H54 (cell line): Measurements from ENCODE around the gene IFNA14.
A peak's percentile ranks its signal among the peaks of the same experiment; 100 is the strongest.
"Not testable (repeated sequence)": the region's sequence is repeated elsewhere in the genome, so short reads cannot be mapped to it uniquely, and the experiment has no call there.

ENCODE experiments used
- DNase-seq: peaks from one replicate; pipeline ENCODE4 v3.0.0; 2011; ENCODE audit warnings: low spot score, mixed read lengths; ENCODE audit not compliant: insufficient read length
- FAIRE-seq: peaks from 3 replicates; lab custom pipeline; 2011; peaks lifted over from hg19 to GRCh38; lab: Jason Lieb, UNC
- POLR2A ChIP-seq: IDR thresholded peaks from 2 replicates; pipeline ENCODE4 v1.6.1; 2011; ENCODE audit warnings: low read depth, mild to moderate bottlenecking, low read length

Gene IFNA14

DNA sequence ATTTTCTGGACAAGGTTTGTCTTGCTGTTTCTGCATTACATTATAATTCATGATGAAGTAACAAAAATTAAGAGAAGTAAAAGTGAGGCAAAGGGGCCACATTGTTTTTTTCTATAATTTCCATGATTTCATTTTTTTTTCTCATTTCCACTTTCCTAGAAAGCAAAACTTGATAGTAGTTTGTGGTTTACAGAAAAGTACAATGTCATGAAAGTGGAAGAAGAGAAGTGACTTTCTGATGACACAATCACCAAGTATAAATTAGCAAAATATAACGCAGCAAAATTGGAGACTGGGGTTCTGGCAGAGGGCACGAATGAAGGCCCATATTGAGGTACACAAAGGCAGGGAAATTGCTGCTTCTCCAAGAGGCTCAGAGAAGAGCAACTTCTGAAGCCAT, 5.0 kb upstream of the IFNA14 start:
- TF ChIP-seq POLR2A, result no peak
- no peak for FAIRE-seq
- no peak for DNase-seq

GRCh38 chr9:21236360-21236714, 3.5 kb downstream of the IFNA14 start:
- not testable (repeated sequence) for DNase-seq, FAIRE-seq

DNA sequence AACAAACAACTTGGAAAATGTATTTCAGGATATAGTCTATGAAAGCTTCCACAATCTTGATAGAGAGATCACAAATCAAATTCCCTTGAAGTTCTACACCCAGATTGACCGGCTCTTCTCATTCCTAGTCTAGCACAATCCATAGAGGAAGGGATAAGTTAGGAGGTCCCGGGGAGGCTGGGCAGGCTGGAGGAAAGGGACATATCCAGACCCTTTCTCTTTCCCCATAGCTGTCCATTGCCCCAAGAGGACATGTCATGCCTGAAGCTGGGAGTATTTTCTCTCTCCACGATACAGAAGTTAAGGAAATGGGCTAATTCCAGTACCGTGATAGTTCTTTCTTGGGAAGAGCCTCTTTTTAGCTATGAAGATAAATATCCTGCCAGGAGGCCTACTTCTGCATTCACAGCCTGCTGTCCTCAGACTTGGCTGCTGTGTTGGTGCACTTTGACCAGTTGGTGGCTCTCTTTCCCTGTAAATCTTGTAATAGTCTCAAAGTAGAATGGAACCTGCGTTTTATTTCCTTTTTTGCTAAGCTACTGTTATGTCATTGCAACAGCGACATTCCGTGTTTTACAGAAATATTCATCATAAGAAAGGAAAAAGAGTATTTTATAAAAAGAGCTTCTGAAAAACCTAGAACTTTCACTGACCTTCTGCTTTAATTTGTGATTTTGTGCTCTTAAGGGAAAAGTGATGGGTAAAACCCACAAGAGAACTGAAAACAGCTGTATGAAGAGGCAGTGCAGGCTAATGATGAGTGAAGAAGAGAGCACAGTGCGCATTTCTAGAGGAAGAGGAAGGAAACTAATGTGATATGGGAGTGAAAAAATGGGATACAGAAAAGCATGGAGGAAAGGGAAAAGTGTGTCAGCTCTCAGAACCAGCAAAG, 4.1 kb downstream of the IFNA14 start:
- FAIRE-seq (peak; percentile 94), DNase-seq (peak; percentile 2)

- TF ChIP-seq POLR2A, result no peak
- FAIRE-seq (no peak), DNase-seq (no peak)
Observed at GRCh38 chr9:21234153-21234687, 5.6 kb downstream of the IFNA14 start.

GRCh38 chr9:21233258-21233657, 6.5 kb downstream of the IFNA14 start:
- DNase-seq (no peak), FAIRE-seq (no peak)
- no peak for TF ChIP-seq POLR2A

DNA sequence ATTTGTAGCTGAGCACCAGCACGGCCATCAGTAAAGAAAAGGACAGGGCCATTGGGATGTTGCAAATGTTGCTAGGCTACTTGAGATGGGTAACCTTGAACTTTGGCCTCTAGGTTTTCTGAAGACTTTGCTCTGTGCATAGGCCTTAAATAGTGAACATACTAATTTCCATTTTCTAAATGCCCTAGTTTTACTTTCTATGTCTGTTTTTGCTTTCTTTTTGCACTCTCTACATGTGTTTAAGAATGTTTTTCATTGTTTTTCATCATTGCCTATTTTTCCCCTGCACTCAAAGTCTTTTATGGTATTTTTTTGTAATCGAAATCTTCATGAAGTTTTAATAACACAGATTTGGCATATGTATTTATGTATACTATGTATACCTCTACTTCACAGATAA, 11.7 kb downstream of the IFNA14 start, which contains the start of gene IFNA17:
IFNA17 (minus strand) TSS at position 101 of the 400 bp plus-strand sequence; CDS start at position 52, 49 bp downstream.
- DNase-seq (no peak), FAIRE-seq (no peak)
- no peak for TF ChIP-seq POLR2A

DNA sequence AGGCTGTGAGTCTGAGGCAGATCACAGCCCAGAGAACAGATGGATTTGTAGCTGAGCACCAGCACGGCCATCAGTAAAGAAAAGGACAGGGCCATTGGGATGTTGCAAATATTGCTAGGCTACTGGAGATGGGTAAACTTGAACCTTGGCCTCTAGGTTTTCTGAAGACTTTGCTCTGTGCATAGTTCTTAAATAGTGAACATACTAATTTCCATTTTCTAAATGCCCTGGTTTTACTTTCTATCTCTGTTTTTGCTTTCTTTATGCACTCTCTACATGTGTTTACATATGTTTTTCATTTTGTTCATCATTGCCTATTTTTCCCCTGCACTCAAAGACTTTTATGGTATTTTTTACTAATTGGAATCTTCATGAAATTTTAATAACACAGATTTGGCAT, 22.6 kb downstream of the IFNA14 start, which contains the start of gene IFNA16:
IFNA16 (minus strand) TSS at position 101 of the 400 bp plus-strand sequence; CDS start at position 95, 6 bp downstream.
- not testable (repeated sequence) for FAIRE-seq, DNase-seq

DNA sequence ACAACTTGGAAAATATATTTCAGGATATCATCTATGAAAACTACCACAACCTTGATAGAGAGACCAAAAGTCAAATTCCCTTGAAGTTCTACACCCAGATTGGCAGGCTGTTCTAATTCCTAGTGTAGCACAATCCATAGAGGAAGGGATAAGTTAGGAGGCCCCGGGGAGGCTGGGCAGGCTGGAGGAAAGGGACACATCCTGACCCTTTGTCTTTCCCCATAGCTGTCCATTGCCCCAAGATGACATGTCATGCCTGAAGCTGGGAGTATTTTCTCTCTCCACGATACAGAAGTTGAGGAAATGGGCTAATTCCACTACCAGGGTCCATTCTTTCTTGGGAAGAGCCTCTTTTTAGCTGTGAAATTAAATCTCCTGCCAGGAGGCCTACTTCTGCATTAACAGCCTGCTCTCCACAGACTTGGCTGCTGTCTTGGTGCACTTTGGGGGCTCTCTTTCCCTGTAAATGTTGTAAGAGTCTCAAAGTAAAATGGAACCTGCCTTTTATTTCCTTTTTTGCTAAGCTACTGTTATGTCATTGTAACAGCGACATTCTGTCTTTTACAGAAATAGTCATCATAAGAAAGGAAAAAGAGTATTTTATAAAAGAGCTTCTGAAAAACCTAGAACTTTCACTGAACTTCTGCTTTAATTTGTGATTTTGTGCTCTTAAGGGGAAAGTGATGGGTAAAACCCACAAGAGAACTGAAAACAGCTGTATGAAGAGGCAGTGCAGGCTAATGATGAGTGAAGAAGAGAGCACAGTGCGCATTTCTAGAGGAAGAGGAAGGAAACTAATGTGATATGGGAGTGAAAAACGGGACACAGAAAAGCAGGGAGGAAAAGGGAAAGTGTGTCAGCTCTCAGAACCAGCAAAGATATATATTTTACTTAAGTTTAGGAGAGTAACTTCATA, 26.1 kb downstream of the IFNA14 start:
- FAIRE-seq, result peak; percentile 78

DNA sequence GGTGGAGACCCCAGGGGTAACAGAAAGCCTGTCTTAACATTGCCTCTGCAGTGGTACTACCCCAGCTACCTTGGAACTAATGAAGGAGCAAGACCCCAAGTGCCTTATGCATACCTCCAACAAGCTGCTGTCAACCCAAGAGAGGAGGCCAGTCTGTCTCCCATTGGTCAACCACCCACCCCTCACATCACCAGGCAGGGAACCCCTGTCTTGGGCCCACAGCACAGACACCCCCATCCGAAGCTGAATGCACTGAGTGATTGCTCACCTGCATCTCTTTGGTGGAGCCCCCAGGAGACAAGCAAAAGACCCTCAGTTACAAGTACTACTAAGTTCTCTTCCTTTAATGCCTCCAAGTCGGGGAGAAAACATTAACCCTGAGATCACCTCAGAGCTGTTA, 27.6 kb downstream of the IFNA14 start:
- not testable (repeated sequence) for FAIRE-seq, DNase-seq

More for the DNA sequence above, 26.1 kb downstream of the IFNA14 start:
- not testable (repeated sequence) for DNase-seq

DNA sequence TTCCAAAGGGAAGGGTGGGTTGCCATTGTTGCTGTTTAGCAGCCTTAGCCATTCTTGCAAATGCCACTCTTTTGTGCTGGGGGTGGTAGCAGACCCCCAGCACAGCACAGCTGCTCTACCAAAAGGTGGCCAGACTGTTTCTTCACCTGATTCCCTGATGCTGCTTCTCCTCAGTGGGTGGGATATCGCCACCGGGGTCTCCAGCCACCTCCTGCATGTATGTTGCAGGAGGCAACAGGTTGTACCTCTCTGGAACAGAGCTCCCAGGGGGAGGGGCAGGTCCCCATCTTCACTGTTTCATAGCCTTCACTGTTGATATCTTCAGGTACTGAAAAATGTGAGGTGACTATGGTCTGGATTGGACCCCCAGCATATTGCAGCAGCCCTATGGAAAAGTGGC, 29.0 kb downstream of the IFNA14 start:
- DNase-seq, FAIRE-seq: not testable (repeated sequence)

GRCh38 chr9:21210311-21210710, 29.5 kb downstream of the IFNA14 start:
- FAIRE-seq (no peak), DNase-seq (no peak)
- no peak for TF ChIP-seq POLR2A

DNA sequence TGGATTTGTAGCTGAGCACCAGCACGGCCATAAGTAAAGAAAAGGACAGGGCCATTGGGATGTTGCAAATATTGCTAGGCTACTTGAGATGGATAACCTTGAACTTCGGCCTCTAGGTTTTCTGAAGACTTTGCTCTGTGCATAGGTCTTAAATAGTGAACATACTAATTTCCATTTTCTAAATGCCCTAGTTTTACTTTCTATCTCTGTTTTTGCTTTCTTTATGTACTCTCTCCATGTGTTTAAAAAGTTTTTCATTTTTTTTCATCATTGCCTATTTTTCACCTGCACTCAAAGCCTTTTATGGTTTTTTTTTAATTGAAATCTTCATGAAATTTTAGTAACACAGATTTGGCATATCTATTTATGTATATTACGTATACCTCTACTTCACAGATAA, 32.8 kb downstream of the IFNA14 start, which contains the start of gene IFNA10:
IFNA10 (minus strand) TSS at position 101 of the 400 bp plus-strand sequence; CDS start at position 55, 46 bp downstream.
- FAIRE-seq, DNase-seq: not testable (repeated sequence)

GRCh38 chr9:21205204-21205603, 34.6 kb downstream of the IFNA14 start:
- DNase-seq (no peak), FAIRE-seq (no peak)
- TF ChIP-seq POLR2A, result no peak

GRCh38 chr9:21202105-21202504, 37.7 kb downstream of the IFNA14 start, which contains the start of gene IFNA7:
TSS of gene IFNA7 (minus strand) at chr9:21202205. CDS start at chr9:21202165, 40 bp downstream.
- DNase-seq, FAIRE-seq: not testable (repeated sequence)

DNA sequence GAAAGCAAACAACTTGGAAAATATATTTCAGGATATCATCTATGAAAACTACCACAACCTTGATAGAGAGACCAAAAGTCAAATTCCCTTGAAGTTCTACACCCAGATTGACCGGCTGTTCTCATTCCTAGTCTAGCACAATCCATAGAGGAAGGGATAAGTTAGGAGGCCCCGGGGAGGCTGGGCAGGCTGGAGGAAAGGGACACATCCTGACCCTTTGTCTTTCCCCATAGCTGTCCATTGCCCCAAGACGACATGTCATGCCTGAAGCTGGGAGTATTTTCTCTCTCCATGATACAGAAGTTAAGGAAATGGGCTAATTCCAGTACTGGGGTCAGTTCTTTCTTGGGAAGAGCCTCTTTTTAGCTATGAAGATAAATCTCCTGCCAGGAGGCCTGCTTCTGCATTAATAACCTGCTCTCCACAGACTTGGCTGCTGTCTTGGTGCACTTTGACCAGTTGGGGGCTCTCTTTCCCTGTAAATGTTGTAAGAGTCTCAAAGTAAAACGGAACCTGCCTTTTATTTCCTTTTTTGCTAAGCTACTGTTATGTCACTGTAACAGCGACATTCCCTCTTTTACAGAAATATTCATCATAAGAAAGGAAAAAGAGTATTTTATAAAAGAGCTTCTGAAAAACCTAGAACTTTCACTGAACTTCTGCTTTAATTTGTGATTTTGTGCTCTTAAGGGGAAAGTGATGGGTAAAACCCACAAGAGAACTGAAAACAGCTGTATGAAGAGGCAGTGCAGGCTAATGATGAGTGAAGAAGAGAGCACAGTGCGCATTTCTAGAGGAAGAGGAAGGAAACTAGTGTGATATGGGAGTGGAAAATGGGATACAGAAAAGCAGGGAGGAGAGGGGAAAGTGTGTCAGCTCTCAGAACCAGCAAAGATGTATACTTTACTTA, 44.7 kb downstream of the IFNA14 start:
- FAIRE-seq, result peak; percentile 81
- DNase-seq, result not testable (repeated sequence)
